AG04449 (cell line): ENCODE data around the gene BICDL1.

Experiments used
- CTCF ChIA-PET: fragments of 350-600 bp; formaldehyde crosslinking; extraction: SDS; loops from one replicate; lab custom pipeline; 2021; ENCODE audit warnings: antibody characterized with exemption; lab: Yijun Ruan, JAX
- POLR2A ChIA-PET: fragments of 400-600, 350-600 bp; formaldehyde crosslinking; extraction: SDS; loops from one replicate; lab custom pipeline; 2020; ENCODE audit warnings: antibody characterized with exemption, inconsistent platforms; lab: Yijun Ruan, JAX
- DNase-seq: peaks from one replicate; pipeline ENCODE4 v3.0.0-alpha.2; 2010; ENCODE audit warnings: low read depth, low spot score
- H3K4me3 ChIP-seq: 2 replicates; pipeline ENCODE4 v1.5.1; 2011; ENCODE audit warnings: low read depth, mild to moderate bottlenecking, control low read depth, low read length
- TF ChIP-seq, protein P1 (sequence below): IDR thresholded peaks from one replicate; pipeline ENCODE4 v1.5.1; 2011; ENCODE audit warnings: mild to moderate bottlenecking, moderate library complexity, low read length, control low read depth, inconsistent platforms; ENCODE audit not compliant: insufficient read depth; ENCODE audit errors: missing control alignments

Gene BICDL1

DNA sequence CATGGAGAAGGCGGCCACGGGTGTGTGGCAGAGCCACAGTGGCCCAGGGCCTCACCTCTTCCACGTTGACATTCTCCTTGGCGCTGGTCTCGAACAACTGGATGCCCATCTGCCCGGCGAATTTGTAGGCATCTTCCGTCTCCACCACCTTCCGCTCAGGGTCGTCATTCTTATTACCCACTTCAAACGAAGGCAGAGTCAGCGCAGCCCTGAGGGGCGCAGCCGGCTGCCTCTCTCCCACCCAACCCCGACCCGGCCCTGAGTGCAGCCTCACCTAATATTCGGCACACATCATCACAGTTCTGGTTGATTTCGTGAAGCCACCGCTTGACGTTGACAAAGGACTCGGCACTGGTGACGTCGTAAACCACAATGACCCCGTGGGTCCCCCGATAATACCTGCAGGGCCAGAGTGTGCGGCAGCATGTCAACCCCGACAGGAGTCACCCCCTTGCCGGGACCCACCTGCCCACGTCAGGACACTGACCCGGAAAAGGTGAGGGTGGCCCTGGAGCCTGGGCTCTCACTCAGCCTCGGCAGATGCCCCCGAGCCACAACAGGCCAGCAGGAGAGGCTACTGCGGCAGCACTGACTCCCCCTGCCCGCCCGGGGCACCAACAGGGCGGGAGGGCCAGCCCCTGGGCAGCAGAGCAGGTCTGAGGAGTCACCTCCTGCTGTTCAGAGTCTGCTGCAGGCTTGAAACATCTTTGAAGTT lies 109.9 kb downstream of the BICDL1 start:
- H3K4me3 ChIP-seq, result no peak overlapping the region
- ChIA-PET CTCF (no interaction called here), POLR2A (no interaction called here)
- DNase-seq, result no peak
- TF ChIP-seq, protein P1, sequence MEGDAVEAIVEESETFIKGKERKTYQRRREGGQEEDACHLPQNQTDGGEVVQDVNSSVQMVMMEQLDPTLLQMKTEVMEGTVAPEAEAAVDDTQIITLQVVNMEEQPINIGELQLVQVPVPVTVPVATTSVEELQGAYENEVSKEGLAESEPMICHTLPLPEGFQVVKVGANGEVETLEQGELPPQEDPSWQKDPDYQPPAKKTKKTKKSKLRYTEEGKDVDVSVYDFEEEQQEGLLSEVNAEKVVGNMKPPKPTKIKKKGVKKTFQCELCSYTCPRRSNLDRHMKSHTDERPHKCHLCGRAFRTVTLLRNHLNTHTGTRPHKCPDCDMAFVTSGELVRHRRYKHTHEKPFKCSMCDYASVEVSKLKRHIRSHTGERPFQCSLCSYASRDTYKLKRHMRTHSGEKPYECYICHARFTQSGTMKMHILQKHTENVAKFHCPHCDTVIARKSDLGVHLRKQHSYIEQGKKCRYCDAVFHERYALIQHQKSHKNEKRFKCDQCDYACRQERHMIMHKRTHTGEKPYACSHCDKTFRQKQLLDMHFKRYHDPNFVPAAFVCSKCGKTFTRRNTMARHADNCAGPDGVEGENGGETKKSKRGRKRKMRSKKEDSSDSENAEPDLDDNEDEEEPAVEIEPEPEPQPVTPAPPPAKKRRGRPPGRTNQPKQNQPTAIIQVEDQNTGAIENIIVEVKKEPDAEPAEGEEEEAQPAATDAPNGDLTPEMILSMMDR, result no peak

DNA sequence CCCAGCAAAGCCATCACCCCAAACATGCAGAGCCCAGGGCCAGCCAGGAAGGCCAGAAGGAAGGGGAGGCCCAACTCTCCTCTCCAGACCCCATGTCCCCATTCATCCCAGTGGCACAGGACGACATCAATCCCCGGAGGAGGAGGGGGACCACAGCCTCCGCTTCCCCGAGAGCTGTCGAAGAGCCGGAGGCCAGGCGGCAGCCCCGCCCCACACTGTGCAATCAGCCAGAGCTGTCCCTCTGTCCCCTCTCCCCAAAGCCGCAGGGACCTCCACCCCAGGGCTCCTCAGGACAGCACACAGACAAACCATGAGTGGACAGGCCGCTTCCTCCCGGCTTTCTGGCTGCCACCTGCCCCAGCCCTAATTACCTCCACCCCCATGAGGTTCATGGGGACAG lies 110.7 kb downstream of the BICDL1 start:
- POLR2A ChIA-PET, result no interaction called here
- CTCF ChIA-PET, result no interaction called here
- DNase-seq, result no peak
- TF ChIP-seq, protein P1, result no peak
- no peak overlapping the region for H3K4me3 ChIP-seq

DNA sequence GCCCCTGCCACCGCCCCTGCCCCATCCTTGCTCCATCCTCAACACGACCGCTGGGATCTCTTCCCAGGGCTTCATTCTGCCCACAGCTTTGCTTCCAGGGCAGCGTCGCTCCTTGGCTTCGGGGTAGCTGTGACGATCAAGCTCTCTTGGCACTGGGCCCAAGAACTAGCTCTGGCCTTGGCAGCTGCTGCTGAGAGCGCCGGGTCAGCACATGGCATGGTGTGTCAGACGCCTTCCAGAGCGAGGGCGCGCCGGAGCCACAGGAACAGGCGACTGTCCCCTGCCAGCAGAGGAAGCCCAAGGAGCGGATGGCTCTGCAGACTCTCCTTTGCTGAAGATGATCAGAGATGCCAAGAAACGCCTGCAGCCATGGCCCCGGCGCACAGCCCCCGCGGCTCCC lies 111.6 kb downstream of the BICDL1 start:
- ChIA-PET CTCF (no interaction called here), POLR2A (interaction anchor here (1.0 kb wide), 1 partner anchor 12 kb away, joined by 3 read pairs; no protein-coding TSS in a partner anchor)
- TF ChIP-seq, protein P1, result no peak
- no peak for DNase-seq
- H3K4me3 ChIP-seq, result no peak overlapping the region

DNA sequence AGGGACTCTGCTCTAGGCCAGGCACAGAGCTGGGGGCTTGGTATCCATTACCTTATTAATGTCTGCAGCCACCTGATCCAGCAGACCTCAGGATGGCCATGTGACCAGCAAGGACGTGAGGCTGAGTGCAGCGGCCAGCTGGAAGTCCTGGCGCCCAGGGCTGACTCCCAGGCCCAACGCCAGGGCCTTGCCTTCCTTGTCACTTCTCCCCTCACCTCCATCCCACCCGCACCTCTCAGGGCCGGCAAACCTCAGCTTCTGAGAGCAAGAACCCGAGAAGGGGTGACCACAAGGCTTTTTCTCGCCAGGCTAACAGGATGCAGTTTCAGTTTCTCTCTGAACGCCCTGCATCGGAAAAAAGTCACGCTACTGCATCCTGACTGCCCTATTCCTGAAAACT lies 112.1 kb downstream of the BICDL1 start:
- TF ChIP-seq, protein P1, result no peak
- ChIA-PET POLR2A (interaction anchor here (1.0 kb wide), 1 partner anchor 11 kb away, joined by 3 read pairs; no protein-coding TSS in a partner anchor), CTCF (no interaction called here)
- no peak for DNase-seq
- no peak overlapping the region for H3K4me3 ChIP-seq

DNA sequence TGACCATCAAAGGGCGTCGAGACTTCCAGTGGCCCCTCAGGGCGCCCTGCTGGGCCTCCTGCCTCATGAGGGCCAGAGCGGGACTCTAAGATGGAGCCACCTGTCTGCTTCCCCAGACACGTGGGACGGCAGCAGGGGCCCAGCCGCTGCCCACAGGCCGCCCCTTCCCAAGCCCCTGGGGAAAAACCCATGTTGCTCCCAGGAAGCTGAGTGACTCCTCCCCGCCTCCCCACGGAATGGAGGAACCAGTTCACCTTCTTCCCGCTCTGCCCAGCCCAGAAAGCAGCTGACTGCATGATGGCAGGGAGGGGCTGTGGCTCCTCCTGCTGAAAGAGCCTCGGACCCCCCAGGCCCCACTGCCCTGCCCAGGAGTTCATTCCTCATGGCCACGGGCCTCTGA lies 112.6 kb downstream of the BICDL1 start:
- CTCF ChIA-PET, result interaction anchor here (3.4 kb wide), 1 partner anchor 14 kb away, joined by 8 read pairs; no protein-coding TSS in a partner anchor

More for the DNA sequence above, 112.6 kb downstream of the BICDL1 start:
- POLR2A ChIA-PET, result no interaction called here
- DNase-seq, result no peak
- TF ChIP-seq, protein P1, result no peak
- H3K4me3 ChIP-seq, result no peak overlapping the region
